Bronchial epithelial cell (primary cell): ENCODE results near the gene ABL1. TPM values are rescaled to one million over a fixed set of nuclear protein-coding genes. Genes with fewer than 3 reads are reported as not detected.

ENCODE experiments used
- DNase-seq: peaks from one replicate; pipeline ENCODE4 v3.0.0-alpha.2; 2010; ENCODE audit warnings: low read depth
- FAIRE-seq: peaks from 2 replicates; lab custom pipeline; 2011; peaks lifted over from hg19 to GRCh38; lab: Jason Lieb, UNC
- H3K27me3 ChIP-seq: 2 replicates; pipeline ENCODE4 v1.5.1; 2011; ENCODE audit warnings: low read length; ENCODE audit not compliant: control insufficient read depth, insufficient read depth
- H3K36me3 ChIP-seq: 2 replicates; pipeline ENCODE4 v1.5.1; 2011; ENCODE audit warnings: low read length; ENCODE audit not compliant: control insufficient read depth, insufficient read depth
- H3K4me3 ChIP-seq: 2 replicates; pipeline ENCODE4 v1.5.1; 2011; ENCODE audit warnings: mild to moderate bottlenecking, low read depth, low read length, control low read depth
- CTCF ChIP-seq: IDR thresholded peaks from 2 replicates; pipeline ENCODE4 v1.5.1; 2011; ENCODE audit warnings: mild to moderate bottlenecking, moderate library complexity, low read length, control low read depth, inconsistent platforms; ENCODE audit not compliant: insufficient read depth, severe bottlenecking
- total RNA-seq: library from RNA; depleted of rRNA; stranded (reverse); fragments of >200 nt; gene quantifications from 2 replicates; pipeline ENCODE4 v1.2.1, GENCODE V29; 2014

ABL1 gene
- total RNA-seq, 1 donor from 2014 or later, result 17.6 TPM

- no peak for DNase-seq
- no peaks in the 10 kb centered on the region for H3K27me3 ChIP-seq
- TF ChIP-seq CTCF, result no peak
- no peak overlapping the region for H3K4me3 ChIP-seq
- H3K36me3 ChIP-seq, result peaks cover 8% of the 10 kb centered on the region
- FAIRE-seq, result no peak
Observed at GRCh38 chr9:130852801-130853200, 17.7 kb downstream of the ABL1 start.

GRCh38 chr9:130854092-130854491, 19.0 kb downstream of the ABL1 start:
- no peaks in the 10 kb centered on the region for H3K27me3 ChIP-seq
- no peak for TF ChIP-seq CTCF
- DNase-seq (no peak), FAIRE-seq (no peak)
- H3K36me3 ChIP-seq, result peaks cover 8% of the 10 kb centered on the region
- no peak overlapping the region for H3K4me3 ChIP-seq

GRCh38 chr9:130854835-130855234, 19.8 kb downstream of the ABL1 start:
- FAIRE-seq (no peak), DNase-seq (no peak)
- TF ChIP-seq CTCF, result no peak
- Histone ChIP-seq H3K27me3 (no peaks in the 10 kb centered on the region), H3K4me3 (no peak overlapping the region), H3K36me3 (peaks cover 10% of the 10 kb centered on the region)

GRCh38 chr9:130856474-130856873, 21.4 kb downstream of the ABL1 start:
- DNase-seq, result no peak
- Histone ChIP-seq H3K27me3 (no peaks in the 10 kb centered on the region), H3K4me3 (no peak overlapping the region), H3K36me3 (peaks cover 10% of the 10 kb centered on the region)
- no peak for TF ChIP-seq CTCF
- FAIRE-seq, result no peak

- no peak overlapping the region for H3K4me3 ChIP-seq
- no peak for TF ChIP-seq CTCF
- DNase-seq, result no peak
- H3K27me3 ChIP-seq, result no peaks in the 10 kb centered on the region
- no peak for FAIRE-seq
- peaks cover 14% of the 10 kb centered on the region for H3K36me3 ChIP-seq
Observed at GRCh38 chr9:130857864-130858738, 23.0 kb downstream of the ABL1 start.
